WTC11 (cell line): ENCODE measurements around the gene TMEM187. TPM values are rescaled to one million over a fixed set of nuclear protein-coding genes. Genes with fewer than 3 reads are reported as not detected.

Source experiments
- ATAC-seq: fragments of 200-7000 bp; cut with Tn5 transposase; 2 replicates; pipeline ENCODE4 v1.10.0; 2021; ENCODE audit warnings: mild to moderate bottlenecking, moderate library complexity
- CTCF ChIA-PET: fragments of 300-600 bp; sonication (Branson Sonifier 250); formaldehyde crosslinking; loops from one replicate; lab custom pipeline; 2021; ENCODE audit warnings: antibody characterized with exemption; lab: Charles Lee
- POLR2A ChIA-PET: fragments of 350-600 bp; sonication (Branson Sonifier 250); formaldehyde crosslinking; loops from one replicate; lab custom pipeline; 2021; ENCODE audit warnings: antibody characterized with exemption; lab: Charles Lee
- DNase-seq: peaks from one replicate; pipeline ENCODE4 v3.0.0; 2021; ENCODE audit warnings: low spot score
- H3K27ac Mint-ChIP-seq: 2 replicates; pipeline ENCODE4 v1.8.0; 2021; ENCODE audit warnings: mixed read lengths
- H3K27me3 Mint-ChIP-seq: 2 replicates; pipeline ENCODE4 v1.8.0; 2021; ENCODE audit warnings: low read depth, mild to moderate bottlenecking, moderate library complexity, mixed read lengths
- H3K36me3 Mint-ChIP-seq: 2 replicates; pipeline ENCODE4 v1.8.0; 2021; ENCODE audit warnings: mixed read lengths
- H3K4me1 Mint-ChIP-seq: 2 replicates; pipeline ENCODE4 v1.8.0; 2022; ENCODE audit warnings: mixed read lengths
- H3K4me3 Mint-ChIP-seq: 2 replicates; pipeline ENCODE4 v1.8.0; 2021; ENCODE audit warnings: mild to moderate bottlenecking, moderate library complexity, mixed read lengths
- H3K9me3 Mint-ChIP-seq: 2 replicates; pipeline ENCODE4 v1.8.0; 2021; ENCODE audit warnings: mixed read lengths
- CREM ChIP-seq: sonication (generic); formaldehyde crosslinking; IDR thresholded peaks from 2 replicates; pipeline ENCODE4 v1.8.1; 2022; ENCODE audit warnings: mild to moderate bottlenecking, missing genetic modification reagents, moderate library complexity
- EMX1 ChIP-seq: fragments of 250-450 bp; sonication (Bioruptor Pico); IDR thresholded peaks from 2 replicates; pipeline ENCODE4 v1.8.0; 2021; ENCODE audit warnings: mild to moderate bottlenecking
- ESRRA ChIP-seq: sonication (generic); formaldehyde crosslinking; IDR thresholded peaks from 2 replicates; pipeline ENCODE4 v1.8.1; 2022; ENCODE audit warnings: mild to moderate bottlenecking, missing genetic modification reagents, borderline replicate concordance
- GABPB1 ChIP-seq: sonication (generic); formaldehyde crosslinking; IDR thresholded peaks from 2 replicates; pipeline ENCODE4 v1.8.1; 2023; ENCODE audit warnings: mild to moderate bottlenecking, missing genetic modification reagents
- HMGA2 ChIP-seq: fragments of 250-450 bp; sonication (Bioruptor Pico); IDR thresholded peaks from 2 replicates; pipeline ENCODE4 v1.4.0; 2021; ENCODE audit warnings: mild to moderate bottlenecking, moderate library complexity
- OVOL2 ChIP-seq: fragments of 250-450 bp; sonication (Bioruptor Pico); IDR thresholded peaks from 2 replicates; pipeline ENCODE4 v1.9.0; 2021; ENCODE audit warnings: mild to moderate bottlenecking, borderline replicate concordance
- SP1 ChIP-seq: sonication (generic); formaldehyde crosslinking; conservative IDR thresholded peaks from 2 replicates; pipeline ENCODE4 v1.8.1; 2022; ENCODE audit warnings: missing genetic modification reagents
- ZNF263 ChIP-seq: sonication (generic); formaldehyde crosslinking; IDR thresholded peaks from 2 replicates; pipeline ENCODE4 v1.8.1; 2022; ENCODE audit warnings: low read depth, mild to moderate bottlenecking, moderate library complexity, missing genetic modification reagents
- ZNF423 ChIP-seq: fragments of 250-450 bp; sonication (Bioruptor Pico); IDR thresholded peaks from 2 replicates; pipeline ENCODE4 v2.1.2; 2022; ENCODE audit warnings: mild to moderate bottlenecking, moderate library complexity
- total RNA-seq: library from RNA; stranded (reverse); gene quantifications from 3 replicates; pipeline ENCODE4 v1.2.3, GENCODE V29; 2021
- TF ChIP-seq, protein P1 (sequence below): sonication (generic); formaldehyde crosslinking; IDR thresholded peaks from 2 replicates; pipeline ENCODE4 v1.8.1; 2022; ENCODE audit warnings: low read depth, mild to moderate bottlenecking, moderate library complexity, missing genetic modification reagents, borderline replicate concordance
- TF ChIP-seq, protein P2 (sequence below): sonication (generic); formaldehyde crosslinking; IDR thresholded peaks from 2 replicates; pipeline ENCODE4 v1.8.0; 2022; ENCODE audit warnings: mild to moderate bottlenecking, missing genetic modification reagents
- TF ChIP-seq, protein P3 (sequence below): sonication (generic); formaldehyde crosslinking; IDR thresholded peaks from 2 replicates; pipeline ENCODE4 v1.8.1; 2022; ENCODE audit warnings: mild to moderate bottlenecking, missing genetic modification reagents, moderate library complexity, borderline replicate concordance
- TF ChIP-seq, protein P4 (sequence below): sonication (generic); formaldehyde crosslinking; IDR thresholded peaks from 2 replicates; pipeline ENCODE4 v1.8.1; 2022; ENCODE audit warnings: mild to moderate bottlenecking, moderate library complexity, missing genetic modification reagents
- TF ChIP-seq, protein P5 (sequence below): sonication (generic); formaldehyde crosslinking; IDR thresholded peaks from 2 replicates; pipeline ENCODE4 v1.8.0; 2023; ENCODE audit warnings: missing genetic modification reagents, mild to moderate bottlenecking, borderline replicate concordance

TMEM187 gene
- total RNA-seq, 1 experiment from 2014 or later = 8.4 TPM

DNA sequence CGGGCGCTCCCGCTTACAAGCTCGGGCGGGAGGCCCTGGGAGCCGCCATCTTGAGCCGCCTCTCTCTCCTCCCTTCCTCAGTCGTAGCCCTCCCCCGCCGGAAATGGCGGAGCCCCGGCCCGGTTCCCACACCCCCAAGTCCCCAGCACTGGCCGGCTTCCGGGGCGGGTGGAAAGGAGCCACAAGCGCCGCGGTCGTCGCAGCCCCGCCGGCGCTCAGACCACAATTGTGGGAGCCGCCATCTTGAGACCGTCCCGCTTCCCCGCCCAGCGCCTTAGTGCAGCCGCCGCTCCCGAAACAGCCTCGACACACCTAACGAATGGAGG, 1.5 kb upstream of the TMEM187 start:
- ATAC-seq (peak; percentile 11), DNase-seq (peak; percentile 69)
- ChIA-PET POLR2A (interaction anchor here (0.9 to 1.3 kb wide), 4 partner anchors 10 to 43 kb away, joined by 3 to 4 read pairs (median 3); no protein-coding TSS in a partner anchor), CTCF (no interaction called here)
- peak overlapping the region; percentile 100 for H3K4me3 Mint-ChIP-seq
- TF ChIP-seq EMX1 (CRISPR knock-in tag) (0 out of 2 replicates have a peak, but pooled peaks have one; percentile 11), ESRRA (CRISPR knock-in tag) (0 out of 2 replicates have a peak, but pooled peaks have one; percentile 63)
- TF ChIP-seq, protein P1, sequence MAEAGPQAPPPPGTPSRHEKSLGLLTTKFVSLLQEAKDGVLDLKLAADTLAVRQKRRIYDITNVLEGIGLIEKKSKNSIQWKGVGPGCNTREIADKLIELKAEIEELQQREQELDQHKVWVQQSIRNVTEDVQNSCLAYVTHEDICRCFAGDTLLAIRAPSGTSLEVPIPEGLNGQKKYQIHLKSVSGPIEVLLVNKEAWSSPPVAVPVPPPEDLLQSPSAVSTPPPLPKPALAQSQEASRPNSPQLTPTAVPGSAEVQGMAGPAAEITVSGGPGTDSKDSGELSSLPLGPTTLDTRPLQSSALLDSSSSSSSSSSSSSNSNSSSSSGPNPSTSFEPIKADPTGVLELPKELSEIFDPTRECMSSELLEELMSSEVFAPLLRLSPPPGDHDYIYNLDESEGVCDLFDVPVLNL (CRISPR knock-in tag) = no peak
- peak overlapping the region; percentile 100 for H3K27ac Mint-ChIP-seq
- H3K36me3 Mint-ChIP-seq = no peaks in the 10 kb centered on the region; the same call in 1 of the 2 replicates
- H3K9me3 Mint-ChIP-seq = no peaks in the 10 kb centered on the region
- no peaks in the 10 kb centered on the region for H3K27me3 Mint-ChIP-seq
- H3K4me1 Mint-ChIP-seq = peaks cover 29% of the 10 kb centered on the region

DNA sequence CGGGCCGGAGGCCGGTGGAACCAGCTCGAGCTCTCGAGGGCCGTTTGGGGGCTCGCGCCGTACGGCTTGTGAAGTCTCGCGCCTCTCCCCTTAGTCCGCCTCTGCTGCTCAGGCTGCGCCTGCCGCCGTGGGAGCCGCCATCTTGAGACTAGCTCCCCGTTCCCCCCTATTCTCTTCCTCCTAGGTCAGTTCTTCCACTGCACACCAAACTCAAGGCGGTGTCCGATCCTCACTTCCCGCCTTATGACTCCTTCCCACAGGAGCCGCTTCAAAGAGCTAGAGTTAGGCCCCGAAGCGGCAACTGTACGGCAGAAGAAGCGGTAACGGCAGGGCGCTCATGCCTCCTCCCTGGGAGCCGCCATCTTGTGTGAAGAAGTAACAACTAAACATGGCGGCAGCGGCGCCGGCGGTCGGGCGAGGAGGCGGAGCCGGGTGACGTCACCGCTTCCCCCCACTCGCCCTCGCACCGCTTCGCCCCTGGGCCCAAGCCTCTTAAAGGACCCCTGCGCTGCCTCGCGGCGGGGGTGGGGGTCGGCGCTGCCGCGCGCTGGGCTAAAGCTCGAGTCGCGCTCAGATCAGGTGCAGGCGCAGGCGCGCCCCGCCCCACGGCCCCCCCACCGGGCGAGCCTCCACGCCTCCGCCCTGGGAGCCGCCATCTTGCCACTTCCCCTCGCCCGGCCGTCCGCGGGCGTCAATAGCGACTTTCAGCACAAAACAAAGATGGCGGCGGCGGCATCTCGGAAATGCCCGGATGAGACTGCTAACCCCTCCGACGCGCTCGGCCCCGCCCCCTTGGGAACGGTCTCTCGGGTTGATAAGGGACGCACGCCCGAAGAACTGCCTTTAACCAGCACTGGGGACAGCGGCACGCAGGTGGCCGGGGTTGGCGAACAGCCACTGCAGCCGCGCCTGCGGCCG, 845 bp upstream of the TMEM187 start, which contains the start of gene HCFC1:
Gene HCFC1 (minus strand): TSS at position 369 of the 918 bp plus-strand sequence. CDS start 978 bp downstream, outside the sequence.
- ChIA-PET POLR2A (interaction anchor here (0.6 to 1.5 kb wide), 6 partner anchors 10 to 350 kb away, joined by 3 to 4 read pairs (median 3); no protein-coding TSS in a partner anchor), CTCF (no interaction called here)
- peak; percentile 85 for DNase-seq
- Mint-ChIP-seq H3K9me3 (no peaks in the 10 kb centered on the region), H3K27me3 (no peaks in the 10 kb centered on the region), H3K4me3 (peak within 1 kb of the TSS; percentile 100), H3K27ac (peak within 1 kb of the TSS; percentile 100), H3K36me3 (no peaks in the 10 kb centered on the region; the same call in 1 of the 2 replicates), H3K4me1 (peaks cover 24% of the 10 kb centered on the region)
- ATAC-seq = peak; percentile 19
- TF ChIP-seq ZNF263 (CRISPR knock-in tag) (no peak), OVOL2 (CRISPR knock-in tag) (no peak), ZNF423 (CRISPR knock-in tag) (0 out of 2 replicates have a peak, but pooled peaks have one; percentile 44), HMGA2 (CRISPR knock-in tag) (no peak), GABPB1 (CRISPR knock-in tag) (peak; percentile 31; the same call in 1 of the 2 replicates), SP1 (CRISPR knock-in tag) (peak; percentile 40; the same call in 1 of the 2 replicates), CREM (CRISPR knock-in tag) (peak; percentile 70; the same call in 1 of the 2 replicates)
- TF ChIP-seq, protein P2, sequence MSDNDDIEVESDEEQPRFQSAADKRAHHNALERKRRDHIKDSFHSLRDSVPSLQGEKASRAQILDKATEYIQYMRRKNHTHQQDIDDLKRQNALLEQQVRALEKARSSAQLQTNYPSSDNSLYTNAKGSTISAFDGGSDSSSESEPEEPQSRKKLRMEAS (CRISPR knock-in tag) = 0 out of 2 replicates have a peak, but pooled peaks have one; percentile 17
- TF ChIP-seq, protein P3, sequence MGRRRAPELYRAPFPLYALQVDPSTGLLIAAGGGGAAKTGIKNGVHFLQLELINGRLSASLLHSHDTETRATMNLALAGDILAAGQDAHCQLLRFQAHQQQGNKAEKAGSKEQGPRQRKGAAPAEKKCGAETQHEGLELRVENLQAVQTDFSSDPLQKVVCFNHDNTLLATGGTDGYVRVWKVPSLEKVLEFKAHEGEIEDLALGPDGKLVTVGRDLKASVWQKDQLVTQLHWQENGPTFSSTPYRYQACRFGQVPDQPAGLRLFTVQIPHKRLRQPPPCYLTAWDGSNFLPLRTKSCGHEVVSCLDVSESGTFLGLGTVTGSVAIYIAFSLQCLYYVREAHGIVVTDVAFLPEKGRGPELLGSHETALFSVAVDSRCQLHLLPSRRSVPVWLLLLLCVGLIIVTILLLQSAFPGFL (CRISPR knock-in tag) = no peak
- TF ChIP-seq, protein P4, sequence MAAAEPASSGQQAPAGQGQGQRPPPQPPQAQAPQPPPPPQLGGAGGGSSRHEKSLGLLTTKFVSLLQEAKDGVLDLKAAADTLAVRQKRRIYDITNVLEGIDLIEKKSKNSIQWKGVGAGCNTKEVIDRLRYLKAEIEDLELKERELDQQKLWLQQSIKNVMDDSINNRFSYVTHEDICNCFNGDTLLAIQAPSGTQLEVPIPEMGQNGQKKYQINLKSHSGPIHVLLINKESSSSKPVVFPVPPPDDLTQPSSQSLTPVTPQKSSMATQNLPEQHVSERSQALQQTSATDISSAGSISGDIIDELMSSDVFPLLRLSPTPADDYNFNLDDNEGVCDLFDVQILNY (CRISPR knock-in tag) = peak; percentile 14; the same call in 1 of the 2 replicates
- TF ChIP-seq, protein P5, sequence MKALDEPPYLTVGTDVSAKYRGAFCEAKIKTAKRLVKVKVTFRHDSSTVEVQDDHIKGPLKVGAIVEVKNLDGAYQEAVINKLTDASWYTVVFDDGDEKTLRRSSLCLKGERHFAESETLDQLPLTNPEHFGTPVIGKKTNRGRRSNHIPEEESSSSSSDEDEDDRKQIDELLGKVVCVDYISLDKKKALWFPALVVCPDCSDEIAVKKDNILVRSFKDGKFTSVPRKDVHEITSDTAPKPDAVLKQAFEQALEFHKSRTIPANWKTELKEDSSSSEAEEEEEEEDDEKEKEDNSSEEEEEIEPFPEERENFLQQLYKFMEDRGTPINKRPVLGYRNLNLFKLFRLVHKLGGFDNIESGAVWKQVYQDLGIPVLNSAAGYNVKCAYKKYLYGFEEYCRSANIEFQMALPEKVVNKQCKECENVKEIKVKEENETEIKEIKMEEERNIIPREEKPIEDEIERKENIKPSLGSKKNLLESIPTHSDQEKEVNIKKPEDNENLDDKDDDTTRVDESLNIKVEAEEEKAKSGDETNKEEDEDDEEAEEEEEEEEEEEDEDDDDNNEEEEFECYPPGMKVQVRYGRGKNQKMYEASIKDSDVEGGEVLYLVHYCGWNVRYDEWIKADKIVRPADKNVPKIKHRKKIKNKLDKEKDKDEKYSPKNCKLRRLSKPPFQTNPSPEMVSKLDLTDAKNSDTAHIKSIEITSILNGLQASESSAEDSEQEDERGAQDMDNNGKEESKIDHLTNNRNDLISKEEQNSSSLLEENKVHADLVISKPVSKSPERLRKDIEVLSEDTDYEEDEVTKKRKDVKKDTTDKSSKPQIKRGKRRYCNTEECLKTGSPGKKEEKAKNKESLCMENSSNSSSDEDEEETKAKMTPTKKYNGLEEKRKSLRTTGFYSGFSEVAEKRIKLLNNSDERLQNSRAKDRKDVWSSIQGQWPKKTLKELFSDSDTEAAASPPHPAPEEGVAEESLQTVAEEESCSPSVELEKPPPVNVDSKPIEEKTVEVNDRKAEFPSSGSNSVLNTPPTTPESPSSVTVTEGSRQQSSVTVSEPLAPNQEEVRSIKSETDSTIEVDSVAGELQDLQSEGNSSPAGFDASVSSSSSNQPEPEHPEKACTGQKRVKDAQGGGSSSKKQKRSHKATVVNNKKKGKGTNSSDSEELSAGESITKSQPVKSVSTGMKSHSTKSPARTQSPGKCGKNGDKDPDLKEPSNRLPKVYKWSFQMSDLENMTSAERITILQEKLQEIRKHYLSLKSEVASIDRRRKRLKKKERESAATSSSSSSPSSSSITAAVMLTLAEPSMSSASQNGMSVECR (CRISPR knock-in tag) = 0 out of 2 replicates have a peak, but pooled peaks have one; percentile 43
